NCI-H524 treated with DMSO at 0.1 percent for 48 hours (cell line): ENCODE data around the gene CCDC192.

ENCODE experiments used
- DNase-seq: peaks from one replicate; lab custom pipeline; 2025; lab: John Stamatoyannopoulos, UW

Gene CCDC192

DNA sequence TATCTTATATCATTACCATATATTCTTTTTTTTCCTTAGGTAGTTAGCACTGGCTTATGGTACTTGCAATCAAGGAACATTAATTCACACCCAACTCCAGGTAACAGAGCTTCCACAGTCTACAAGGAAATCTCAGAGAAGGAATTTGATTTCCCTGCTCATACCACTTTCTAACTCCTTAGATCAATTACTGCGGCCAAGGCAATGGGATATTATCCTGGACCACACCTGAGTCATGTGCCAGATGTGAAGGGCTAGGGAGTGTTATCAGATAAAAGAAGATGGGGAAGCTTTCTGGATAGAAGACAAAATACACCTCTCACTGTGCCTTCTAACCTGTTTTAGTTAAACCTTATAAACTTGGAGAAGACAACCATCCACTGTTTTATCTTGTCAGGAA lies 181.2 kb downstream of the CCDC192 start:
- DNase-seq, result no peak

DNA sequence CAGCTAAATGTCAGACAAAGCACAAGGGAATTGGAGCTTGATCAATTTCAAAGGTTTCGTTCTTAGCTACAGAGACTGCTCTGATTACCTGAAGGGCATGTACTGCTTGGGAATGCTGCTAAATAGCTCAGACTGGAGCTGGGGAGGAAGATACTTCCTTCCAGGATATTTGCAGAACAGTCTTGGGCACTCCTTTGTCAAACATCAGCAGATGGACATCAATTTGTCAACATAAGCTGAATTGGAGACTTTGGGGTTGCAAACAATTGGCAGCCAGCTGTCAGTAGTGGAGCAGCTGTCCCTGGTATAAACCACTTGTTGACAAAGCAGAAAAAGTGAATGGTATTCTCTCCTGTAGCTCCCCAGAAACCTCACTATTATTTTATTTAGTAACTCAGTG lies 182.0 kb downstream of the CCDC192 start:
- peak; percentile 70 for DNase-seq

DNA sequence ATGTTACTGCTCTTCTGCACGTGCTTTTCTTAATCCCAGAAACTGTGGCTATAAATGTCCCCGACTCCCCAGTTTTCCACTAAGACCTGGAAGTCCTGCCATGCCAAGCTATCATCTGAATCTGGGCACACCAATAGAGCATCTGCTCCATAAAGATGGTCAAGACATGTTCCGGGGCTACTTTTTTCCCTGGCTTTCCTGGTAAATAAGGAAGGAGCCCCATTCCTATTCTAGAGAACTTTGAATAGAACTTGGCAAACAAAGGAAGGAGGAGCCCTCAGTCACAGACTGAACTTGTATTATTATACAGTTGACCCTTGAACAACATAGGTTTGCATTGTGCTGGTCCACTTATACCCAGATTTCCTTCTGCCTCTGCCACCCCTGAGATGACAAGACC lies 182.9 kb downstream of the CCDC192 start:
- DNase-seq, result no peak

DNA sequence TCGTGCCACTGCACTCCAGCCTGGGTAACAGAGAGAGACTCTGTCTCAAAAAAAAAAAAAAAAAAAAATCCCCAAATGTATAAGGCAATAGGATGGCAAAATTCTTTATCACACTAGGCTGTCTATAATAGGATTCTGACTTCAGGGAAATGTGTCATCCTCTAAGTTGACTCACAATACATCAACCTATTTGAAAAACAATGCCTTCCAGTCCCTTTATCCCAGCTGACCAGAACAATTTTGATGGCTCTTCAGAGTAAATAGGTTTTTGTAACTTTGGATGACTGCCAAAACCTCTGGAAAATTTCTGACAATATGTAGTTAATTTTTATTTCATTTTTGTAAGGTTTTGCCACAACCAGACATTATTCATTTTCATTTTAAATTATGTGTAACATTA lies 184.1 kb downstream of the CCDC192 start:
- no peak for DNase-seq

DNA sequence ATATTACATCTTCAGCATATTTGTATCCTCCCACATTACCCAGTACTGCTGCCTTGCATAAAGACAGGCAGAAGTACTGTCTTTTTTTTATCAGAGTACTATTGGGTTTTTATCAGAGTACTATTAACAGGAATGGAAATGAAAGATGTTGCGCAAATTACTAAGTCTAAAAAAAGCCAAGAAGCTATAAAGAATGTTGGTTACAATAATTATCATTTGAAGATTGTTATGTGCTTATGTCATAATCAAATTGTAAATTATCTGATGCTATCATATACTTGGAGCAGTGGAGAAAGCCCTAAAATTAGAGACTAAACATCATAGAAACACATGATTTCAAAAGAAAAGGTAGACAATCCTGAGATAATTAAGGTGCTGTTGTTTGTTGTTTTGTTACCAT lies 188.8 kb downstream of the CCDC192 start:
- no peak for DNase-seq

DNA sequence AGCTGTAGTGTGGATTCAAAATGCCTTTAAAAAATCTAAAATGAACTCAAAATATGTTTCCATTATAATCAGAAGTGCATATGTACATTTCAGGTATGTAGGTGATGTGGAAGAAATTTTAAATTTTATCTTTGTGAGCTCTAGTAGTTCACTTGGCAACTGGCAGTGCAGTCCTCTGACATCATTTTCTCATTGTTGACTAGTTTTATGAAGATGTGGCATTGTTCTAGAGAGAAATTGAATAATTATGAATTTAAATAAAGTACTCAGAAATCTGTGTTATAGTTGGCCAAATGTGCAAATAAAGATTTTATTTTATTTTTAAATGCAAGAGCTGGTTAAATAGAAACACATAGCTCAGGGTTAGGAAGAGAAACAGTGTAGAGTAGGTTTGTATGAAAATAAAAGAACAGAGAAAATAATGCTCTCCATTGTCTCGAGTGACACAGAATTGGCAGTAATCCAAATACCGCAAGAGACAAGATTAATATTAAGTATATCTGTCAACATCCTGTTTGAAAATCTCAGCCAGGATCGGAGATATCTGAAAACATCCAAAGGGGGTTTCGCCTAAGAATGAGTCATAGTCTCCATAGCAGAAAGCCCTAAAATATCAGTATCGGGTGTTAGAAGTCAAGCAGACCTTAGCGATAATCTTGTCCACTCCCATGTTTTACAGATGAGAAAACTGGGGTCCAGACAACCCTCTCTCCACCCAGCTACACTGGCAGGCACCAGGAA lies 189.4 kb downstream of the CCDC192 start:
- DNase-seq, result no peak

DNA sequence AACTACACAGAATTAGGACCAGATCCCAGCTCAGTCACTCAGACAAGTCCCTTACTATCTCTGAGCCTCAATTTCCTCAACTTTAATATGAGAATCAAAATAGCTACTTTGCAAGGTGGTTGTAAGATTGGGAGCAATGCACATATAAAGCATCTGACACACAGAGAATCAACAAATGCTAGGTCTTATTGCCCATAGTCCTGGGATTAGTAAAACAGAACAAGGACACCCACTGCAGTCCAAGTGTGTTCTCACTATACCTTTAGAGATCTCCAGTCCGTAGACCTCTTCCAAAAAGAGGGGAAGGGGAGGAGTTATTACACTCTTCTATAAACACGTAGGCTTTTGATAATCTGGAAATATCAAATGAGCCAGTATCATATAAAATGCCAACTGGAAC lies 190.0 kb downstream of the CCDC192 start:
- no peak for DNase-seq

DNA sequence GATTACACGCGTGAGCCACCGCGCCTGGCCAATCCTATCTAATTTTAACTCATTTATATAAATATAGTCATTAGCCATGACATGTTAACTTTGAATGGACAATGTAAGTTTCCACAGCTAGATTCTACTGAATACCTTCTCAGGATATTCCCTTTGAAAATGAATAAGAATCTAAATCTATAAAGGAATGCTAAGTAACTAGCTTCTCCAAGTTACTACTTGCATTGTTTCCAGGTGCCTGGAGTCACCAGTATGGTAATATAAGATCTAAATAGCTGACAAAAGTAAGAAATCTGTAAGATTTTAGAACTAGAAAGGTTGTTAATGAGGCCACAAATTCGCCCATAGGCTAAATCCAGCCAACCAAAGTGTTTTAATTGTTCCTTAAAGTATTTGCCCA lies 191.3 kb downstream of the CCDC192 start:
- DNase-seq, result no peak

DNA sequence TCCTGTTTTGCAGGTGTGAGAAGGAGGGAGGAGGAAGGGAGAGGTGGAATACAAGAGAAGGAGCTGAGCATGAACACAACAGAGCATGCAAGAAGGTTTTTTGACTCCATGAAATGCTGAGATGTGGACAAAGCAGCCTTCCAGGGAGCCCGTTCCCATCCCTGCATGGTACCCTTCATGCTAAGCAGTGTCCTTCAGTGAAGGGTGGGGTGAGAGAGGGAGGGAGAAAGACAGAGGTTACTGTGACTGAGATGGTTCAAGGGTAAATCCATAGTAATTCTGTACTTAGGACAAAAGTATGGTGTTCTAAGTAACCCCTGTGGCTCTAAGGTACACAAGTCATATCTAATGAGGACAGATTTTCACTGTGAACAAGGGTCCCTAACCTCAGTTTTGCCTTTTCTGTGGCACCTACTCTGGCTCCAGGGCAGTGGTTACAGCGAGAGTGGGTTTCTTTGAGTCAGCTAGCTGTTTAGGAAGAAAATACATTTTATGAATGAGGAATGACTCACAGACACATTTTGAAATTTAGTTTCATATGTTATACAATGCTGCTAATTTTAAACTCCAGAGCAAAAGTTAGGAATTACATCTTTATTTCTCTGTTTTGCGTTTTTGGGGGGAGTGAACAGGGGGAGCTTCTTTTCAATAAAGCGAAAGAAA lies 195.5 kb downstream of the CCDC192 start:
- no peak for DNase-seq

DNA sequence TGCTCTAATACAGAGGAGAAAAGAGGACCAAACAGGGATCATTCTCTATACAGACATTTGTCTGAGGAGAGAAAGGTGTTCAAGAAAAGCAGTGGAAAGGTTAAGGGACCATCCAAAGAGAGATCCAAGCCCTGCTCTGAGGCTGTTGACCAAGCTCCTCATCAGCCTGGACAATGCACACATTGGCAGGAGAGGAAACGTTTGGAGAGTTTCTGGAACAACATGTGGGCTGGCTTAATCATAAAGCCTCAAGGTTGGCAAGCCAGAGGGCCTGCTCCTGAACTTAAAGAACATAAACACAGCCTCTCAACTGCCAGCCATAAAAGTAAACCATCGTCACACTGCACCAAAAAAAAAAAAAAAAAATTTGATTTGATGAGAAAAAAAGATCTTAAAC lies 196.0 kb downstream of the CCDC192 start:
- DNase-seq, result no peak

DNA sequence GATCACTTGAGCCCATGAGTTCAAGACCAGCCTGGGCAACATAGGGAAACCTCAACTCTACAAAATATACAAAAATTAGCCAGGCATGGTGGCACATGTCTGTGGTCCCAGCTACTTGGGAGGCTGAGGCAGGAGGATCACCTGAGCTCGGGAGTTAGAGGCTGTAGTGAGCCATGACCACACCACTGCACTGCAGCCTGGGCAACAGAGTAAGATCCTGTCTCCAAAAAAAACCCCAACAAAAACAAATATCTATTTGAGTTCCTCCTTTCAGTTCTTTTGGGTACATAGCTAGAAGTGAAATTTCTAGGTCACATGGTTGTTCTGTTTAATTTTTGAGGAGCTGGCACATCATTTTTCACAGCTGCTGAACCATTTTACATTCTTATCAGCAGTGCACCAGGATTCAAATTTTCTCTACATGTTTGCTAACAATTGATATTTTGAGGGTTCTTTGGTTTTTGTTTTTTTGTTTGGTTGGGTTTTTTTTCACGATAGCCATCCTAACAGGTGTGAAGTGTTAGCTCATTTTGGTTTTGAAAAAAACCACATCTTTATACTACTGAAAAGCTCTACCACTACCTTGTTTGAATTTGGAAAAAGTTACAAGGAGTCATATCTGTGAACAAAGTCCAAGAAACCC lies 203.5 kb downstream of the CCDC192 start:
- no peak for DNase-seq

DNA sequence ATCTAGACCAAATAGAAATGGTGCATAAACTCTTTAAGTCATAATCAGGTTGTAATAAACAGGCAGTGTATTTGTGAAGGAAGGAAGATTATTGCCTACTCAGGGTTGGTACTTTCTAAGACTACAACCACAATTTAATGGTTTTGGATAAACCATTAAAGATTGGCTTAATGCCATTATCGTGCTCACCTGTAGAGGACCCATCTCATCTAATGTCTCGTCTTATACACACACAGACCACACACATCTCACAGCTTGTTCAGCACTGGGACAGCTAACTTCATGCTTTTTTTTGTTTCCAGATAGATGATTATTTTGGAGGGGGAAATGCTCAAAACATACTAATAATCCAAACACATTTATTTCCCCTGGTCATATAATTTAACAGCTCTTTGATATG lies 204.7 kb downstream of the CCDC192 start:
- no peak for DNase-seq

DNA sequence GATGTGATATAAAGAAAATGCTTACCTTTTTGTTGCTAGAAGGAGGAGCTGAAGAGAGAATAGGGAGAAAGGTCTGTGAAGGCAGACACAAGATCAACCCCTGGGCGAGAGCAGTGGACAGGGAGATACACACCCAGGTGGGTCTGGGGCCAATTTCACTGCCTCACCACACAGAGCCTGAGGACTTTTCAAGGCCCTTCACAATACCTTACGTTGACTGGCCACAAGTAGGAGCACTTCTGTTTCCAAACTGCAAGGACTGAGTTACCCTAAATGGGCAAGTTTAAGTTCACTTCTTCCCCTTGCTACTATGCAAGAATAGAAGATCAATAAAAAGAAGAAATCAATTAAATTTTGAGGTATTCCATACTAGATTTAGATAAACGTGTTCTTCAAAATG lies 205.9 kb downstream of the CCDC192 start:
- DNase-seq, result peak; percentile 31

DNA sequence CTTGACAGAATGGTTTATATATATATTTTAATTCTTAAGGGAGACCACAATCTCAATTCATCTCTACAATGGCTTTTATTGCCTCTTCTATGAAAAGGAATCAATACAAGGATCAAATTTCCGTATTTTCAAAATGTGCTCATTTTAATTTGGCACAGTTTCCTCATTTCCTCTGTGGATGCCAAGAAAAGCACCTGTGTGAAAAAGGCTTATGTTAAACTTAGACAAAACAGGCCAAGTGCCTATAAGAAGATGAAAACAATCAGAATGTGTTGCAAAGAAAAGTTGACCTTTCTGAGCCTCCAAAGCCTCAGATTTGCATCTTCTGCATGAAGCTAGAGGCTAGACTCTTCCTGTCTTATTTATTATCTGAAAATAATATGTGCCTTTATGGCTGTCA lies 206.6 kb downstream of the CCDC192 start:
- DNase-seq, result no peak

DNA sequence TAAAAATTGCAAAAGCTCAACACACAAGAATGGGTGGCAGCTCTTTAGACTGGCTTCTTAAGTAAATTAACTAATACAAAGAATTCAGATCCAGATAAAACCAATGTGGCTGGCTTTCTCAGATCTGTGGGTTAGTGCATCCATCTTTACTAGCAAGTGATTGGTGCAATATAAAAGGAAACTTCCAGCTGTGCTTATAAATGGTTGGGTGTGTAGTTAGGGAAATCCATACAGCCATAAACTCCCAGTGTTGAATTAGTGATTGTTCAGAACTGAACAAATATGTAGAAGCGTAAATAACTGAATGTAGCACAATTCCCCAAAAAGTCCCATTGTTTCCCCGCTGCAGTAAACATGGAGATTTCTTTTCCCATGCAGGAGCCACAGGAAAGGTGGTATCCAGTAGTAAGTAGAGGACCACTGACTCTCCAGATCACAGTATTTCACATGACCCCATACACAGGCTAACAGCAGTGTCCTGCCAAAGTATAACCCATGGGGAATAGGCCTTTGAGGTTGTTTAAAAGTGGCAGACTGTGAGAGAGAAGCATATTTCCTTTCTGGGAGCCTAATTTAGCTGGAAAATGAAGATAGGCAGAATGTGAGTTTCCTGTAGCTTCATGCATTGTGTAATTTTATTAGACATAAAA lies 207.2 kb downstream of the CCDC192 start:
- no peak for DNase-seq

DNA sequence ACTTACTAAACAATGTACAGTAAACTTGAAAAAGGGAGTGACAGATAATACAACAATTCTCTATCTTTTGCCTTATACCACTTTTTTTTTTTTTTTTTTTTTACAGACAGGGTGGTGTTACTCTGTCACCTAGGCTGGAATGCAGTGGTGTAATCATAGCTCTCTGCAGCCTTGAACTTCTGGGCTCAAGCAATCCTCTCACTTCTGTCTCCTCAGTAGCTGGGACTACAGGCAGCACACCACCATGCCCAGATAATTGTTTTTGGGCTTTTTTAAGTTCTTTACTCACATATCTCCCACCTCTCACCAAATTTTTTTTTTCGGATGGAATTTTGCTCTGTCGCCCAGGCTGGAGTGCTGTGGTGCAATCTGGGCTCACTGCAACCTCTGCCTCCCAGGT lies 208.4 kb downstream of the CCDC192 start:
- no peak for DNase-seq

DNA sequence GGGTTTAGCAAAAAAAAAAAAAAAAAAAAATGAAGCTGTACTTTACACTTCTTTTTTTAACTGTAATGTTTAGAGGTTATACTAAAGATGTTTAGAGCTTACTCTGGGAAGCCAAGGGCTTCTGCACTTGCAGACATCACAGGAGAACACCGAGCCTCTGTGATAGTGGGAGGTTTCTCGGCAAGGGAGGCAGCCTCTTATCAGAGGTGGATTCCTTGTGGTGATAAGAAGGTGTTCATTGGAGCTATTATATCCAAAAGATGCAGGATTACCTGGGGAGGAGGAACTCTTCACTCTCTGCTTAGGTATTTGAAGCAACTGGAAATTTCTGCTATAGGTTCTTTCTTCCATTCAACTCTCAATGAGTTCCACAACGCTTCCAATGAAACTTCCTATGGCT lies 209.2 kb downstream of the CCDC192 start:
- DNase-seq, result no peak

DNA sequence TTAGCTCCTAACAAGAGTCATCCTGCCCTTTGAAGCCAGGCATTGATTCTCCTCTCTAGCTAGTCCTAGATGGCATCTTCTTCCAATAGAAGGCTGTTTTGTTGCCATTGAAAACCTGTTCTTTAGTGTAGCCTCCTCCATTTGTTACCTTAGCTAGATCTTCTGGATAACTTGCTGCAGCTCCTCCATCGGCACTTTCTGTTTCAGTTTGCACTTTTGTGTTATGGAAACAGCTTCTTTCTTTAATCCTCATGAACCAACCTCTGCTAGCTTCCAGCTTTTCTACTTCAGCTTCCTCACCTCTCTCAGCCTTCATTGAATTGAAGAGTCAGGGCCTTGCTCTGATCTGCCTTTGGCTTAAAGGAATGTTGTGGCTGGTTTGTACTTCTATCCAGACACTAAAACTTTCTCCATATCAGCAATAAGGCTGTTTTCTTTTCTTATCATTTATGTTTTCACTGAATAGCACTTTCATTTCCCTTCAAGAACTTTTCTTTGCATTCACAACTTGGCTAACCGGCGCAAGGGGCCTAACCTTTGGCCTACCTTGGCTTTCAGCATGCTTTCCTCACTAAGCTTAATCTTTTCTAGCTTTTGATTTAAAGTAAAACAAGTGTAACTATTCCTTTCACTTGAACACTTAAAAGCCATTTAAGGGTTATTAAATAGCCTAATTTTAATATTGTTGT lies 213.8 kb downstream of the CCDC192 start:
- DNase-seq, result no peak

DNA sequence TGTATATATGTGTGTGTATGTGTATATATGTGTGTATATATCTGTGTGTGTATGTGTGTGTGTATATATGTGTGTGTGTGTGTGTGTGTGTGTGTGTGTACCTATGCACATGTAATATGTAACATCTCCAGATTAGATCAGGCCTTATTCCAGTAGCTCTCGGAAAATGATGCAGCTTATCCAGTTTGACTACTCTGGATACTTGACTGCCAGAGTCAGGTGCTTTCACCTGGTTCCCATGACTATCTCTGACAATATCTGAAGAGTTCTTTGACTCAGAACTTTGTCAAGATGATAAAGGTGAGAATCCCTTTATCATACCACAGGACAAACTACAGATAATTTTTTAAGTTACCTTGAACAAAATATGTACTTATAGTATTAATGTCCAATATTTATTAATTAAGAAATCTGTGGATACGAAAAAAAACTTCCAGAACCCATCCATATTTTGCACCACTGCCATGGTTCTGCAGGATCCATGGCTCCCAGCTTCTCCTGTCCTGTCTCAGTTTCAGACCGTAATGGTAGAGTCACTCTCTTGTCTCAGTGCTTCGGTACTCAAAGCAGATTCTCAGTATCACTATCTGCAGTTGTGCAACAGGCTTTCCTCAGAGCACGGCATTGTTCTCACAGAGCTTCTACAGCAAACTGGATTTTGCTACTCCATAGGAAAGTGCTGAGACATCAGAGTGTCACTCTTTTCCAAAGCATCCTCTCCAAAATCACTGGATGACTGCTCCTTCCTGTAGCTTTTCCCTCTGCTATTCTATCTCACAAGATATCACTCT lies 216.0 kb downstream of the CCDC192 start:
- no peak for DNase-seq

DNA sequence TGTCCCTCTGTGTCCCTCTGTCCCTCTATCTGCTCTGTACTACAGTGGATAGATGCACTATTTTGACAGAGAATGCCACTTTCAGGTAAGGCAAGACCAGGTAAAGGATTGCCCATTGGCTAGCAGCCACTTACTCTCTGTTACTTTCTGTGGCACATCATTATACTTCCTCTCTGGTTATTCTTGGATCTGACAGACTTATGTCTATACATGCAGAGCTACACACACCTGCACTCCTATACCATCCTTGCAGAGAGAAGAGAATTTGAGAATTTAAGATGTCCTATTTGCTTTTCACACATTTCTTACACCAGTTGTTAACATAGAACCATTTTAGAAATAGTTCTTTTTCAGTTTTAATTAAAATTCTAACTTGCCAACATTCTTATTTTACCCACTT lies 216.6 kb downstream of the CCDC192 start:
- DNase-seq, result no peak

DNA sequence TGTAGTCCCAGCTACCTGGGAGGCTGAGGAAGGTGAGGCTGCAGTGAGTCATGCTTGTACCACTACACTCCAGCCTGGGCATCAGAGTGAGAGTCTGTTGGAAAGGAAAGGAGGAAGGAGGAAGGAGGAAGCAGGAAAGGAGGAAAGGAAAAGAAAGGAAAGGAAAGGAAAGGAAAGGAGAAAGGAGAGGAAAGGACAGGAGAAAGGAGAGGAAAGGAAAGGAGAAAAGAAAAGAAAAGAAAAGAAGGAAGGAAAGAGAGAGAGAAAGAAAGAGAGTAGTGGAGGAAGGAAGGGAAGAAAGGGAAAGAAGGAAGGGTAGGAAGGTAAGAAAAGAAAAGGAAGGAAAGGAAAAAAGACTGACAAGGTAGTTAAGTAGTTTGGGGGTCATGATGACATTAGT lies 217.7 kb downstream of the CCDC192 start:
- no peak for DNase-seq

DNA sequence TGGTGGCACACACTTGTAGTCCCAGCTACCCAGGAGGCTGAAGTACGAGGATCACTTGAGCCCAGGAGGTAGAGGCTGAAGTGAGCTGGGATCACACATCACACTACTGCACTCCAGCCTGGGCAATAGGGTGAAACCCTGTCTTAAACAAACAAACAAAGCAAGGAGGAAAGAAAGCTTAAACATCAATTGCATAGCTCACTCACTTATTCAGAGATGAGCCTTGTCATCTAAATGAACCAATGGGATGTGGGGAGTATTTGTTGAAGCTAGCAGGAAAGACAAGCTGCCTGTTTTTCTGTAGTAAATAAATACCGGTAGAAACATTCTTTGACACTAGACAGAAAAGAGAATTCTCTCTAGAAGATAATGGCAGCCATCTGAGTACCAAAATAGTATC lies 219.4 kb downstream of the CCDC192 start:
- DNase-seq, result no peak
